Left renal cortex interstitium (tissue), 4 donors: Measurements from ENCODE around the gene MMP12. TPM values are rescaled to one million over a fixed set of nuclear protein-coding genes. Genes with fewer than 3 reads are reported as not detected.
"Not testable (repeated sequence)": the region's sequence is repeated elsewhere in the genome, so short reads cannot be mapped to it uniquely, and the experiment has no call there.

Experiments used
- DNase-seq, 4 donors: peaks; one replicate each; pipeline ENCODE4 v3.0.0-alpha.2; 2013; ENCODE audit warnings: low read depth in 4 of 4, low spot score in 2 of 4, missing footprints in 1 of 4
- polyA plus RNA-seq, 4 donors: library from polyadenylated mRNA; unstranded; fragments of 120-200 nt; gene quantifications; one replicate each; pipeline ENCODE4 v1.2.1, GENCODE V29; 2013; ENCODE audit not compliant: insufficient read length in 4 of 4

MMP12 gene
- 1 to 10 TPM; 1.8 to 5.1 (median 2.9) TPM for polyA plus RNA-seq

DNA sequence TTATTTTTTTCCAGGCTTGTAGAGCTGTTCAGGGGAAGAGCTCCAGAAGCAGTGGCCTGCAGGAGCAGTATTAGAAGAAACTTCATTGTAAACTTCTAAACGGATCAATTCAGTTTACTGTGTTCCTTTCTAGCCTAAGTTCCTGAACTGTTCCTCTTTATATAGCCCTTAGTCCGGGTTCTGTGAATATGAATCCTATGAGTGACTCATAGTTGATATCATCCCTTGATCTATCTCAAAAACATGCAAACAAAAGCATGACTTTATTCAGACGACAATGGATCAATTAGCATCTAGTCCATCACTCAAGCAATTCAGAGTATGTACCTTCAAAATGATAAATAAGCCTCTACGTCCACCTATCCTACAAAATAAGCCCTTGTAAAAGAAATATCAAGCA, at the start of gene MMP12:
Gene MMP12 (minus strand): TSS at position 131 of the 400 bp plus-strand sequence. CDS start 45 bp downstream, at position 86.
- DNase-seq: no peak

- DNase-seq: no peak
These were observed 46.9 kb upstream of the MMP12 start for GRCh38 chr11:102921587-102922220.

GRCh38 chr11:102920118-102920684, 45.4 kb upstream of the MMP12 start:
- DNase-seq: no peak

DNA sequence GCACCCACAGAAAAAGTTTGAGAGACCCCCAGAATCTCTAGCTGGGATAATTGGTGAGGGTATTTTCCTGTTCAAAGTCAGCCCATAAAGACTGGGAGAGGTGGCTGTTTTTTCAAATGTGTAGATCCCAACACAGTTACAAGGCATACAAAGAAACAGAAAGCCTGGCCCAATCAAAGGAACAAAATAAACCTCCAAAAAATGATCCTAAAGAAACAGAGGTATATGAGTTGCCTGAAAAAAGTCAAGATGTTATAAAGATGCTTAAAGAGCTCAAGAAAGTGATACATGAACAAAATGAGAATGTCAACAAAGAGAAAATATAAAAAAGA, 40.2 kb upstream of the MMP12 start:
- DNase-seq: no peak

DNA sequence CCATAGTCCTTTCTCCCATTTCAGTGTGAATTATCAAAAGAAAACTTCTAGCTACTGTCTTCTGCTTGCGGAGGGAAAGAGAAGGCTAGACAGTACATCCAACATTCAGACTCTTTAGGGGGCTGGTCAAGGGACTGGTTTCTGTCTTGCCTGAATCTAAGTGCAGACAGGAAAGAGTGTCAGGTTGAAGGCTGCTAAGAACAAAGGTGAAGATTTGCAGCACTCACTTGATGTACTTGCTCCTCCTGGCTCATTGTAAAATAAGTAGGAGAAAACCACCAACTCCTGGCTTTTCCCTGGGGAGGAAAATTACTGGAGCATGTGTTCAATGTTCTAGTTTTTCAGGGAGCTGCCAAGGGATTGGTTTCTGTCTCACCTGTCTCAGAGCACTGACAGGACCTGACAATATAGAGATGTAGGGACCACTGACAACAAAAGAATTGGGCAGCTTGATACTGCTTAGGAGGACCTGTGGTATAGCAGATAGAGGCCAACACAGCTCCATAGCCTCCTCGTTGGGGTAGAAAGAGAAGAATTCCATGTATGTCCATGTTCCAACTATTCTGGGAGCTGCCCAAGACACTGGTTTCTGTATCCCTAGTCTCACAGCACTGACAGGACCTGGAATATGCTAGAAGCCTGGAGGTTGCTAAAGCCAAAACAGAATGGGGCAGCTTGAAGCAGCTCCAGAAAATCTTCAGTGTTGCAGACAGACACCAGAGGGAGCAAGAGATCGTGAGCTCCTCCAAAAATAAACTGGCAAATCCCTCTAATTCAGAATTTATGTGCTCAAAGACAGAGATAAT, 39.7 kb upstream of the MMP12 start:
- peak in 1 of 4 donors; percentile 27 for DNase-seq

DNA sequence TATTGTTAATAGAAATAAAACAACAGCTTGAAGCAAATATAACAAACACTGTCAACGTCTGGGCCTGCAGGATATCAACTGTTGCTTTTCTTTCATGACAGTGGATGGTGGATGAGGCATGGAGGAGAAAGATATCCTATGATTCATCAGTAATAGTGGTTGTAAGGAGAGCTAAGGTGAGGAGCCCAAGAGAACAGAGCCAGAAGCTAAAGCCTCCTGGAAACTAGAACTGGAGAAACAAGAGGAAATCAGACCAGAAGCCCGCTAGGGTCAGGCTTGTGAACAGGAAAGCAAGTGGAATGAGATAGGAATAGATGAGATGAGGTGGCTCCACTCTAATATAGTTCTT, 37.7 kb upstream of the MMP12 start:
- DNase-seq: no peak

GRCh38 chr11:102911758-102912481, 37.1 kb upstream of the MMP12 start:
- no peak for DNase-seq

- DNase-seq: not testable (repeated sequence)
These were observed 31.1 kb upstream of the MMP12 start for GRCh38 chr11:102905848-102906247.

DNA sequence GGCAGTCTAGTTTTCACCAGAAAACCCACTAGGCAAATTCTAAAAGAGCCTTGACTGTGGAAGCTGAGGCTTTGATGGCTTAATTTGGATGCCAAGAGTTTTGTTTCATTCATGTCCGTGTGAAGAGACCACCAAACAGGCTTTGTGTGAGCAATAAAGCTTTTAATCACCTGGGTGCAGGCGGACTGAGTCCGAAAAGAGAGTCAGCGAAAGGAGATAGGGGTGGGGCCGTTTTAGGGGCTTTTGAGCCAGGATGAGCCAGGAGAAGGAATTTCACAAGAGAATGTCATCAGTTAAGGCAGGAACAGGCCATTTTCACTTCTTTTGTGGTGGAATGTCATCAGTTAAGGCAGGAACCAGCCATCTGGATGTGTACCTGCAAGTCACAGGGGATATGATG, 29.1 kb upstream of the MMP12 start:
- DNase-seq: not testable (repeated sequence)

DNA sequence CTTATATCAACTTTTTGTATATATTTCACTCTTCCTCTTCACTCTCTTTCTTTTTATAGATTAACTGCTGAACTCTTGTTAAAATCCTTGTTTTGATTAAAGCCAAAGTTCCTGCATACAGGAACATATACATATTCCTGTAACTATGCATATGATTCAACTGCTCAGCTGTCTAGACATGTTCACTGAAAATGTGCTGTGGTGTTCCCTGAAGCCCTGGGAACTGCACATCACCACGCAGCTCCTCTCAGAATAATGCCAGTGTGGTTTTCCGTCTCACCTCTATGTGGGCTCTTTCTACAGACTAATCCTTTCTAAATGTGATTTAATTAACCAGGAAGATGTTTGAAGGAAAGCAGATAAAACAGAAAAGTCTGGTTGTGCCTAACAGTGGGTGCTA, 25.6 kb upstream of the MMP12 start:
- no peak for DNase-seq

- no peak for DNase-seq
These were observed 17.0 kb upstream of the MMP12 start for GRCh38 chr11:102891736-102892135.

DNA sequence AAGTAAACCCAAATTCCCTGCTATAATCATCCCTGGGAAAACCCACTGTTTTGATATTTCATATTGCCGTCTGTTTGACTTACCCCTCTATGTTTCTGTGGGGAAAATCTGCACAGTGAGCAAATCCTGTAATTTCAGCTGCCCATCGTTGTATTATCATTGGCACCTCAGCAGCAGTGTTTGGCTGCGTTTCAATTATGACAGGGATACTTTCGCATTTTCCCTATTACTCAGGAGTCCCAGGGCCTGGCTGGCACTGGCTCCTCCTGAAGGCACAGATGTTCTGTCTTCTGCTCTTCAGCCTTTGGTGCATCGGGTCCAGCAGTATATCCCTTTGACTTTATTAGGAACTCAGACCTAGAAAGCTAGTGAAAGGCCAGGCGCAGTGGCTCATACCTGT, 12.2 kb upstream of the MMP12 start:
- DNase-seq: no peak

DNA sequence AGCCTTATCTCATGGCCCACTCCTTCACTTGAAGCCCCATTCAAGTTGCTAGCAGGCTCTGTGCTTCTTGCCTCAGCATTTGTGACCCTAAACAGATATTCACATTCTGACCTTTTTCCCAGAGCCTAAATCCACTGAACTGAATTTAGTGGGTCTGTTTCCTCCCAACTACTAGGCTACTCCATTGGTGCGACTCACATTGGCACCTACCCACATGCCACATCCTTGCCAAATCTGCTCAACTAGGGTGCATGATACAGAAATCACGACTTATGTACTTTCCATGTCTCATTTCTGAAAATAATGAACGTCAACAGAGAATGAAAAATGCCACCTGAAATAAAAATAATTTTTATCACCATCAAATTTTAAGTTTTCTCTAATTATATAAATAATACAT, 8.4 kb upstream of the MMP12 start:
- DNase-seq: no peak

- no peak for DNase-seq
These were observed 7.7 kb upstream of the MMP12 start for GRCh38 chr11:102882389-102883024.

GRCh38 chr11:102879801-102880200, 5.0 kb upstream of the MMP12 start:
- no peak for DNase-seq

GRCh38 chr11:102878595-102878994, 3.8 kb upstream of the MMP12 start:
- DNase-seq: no peak

DNA sequence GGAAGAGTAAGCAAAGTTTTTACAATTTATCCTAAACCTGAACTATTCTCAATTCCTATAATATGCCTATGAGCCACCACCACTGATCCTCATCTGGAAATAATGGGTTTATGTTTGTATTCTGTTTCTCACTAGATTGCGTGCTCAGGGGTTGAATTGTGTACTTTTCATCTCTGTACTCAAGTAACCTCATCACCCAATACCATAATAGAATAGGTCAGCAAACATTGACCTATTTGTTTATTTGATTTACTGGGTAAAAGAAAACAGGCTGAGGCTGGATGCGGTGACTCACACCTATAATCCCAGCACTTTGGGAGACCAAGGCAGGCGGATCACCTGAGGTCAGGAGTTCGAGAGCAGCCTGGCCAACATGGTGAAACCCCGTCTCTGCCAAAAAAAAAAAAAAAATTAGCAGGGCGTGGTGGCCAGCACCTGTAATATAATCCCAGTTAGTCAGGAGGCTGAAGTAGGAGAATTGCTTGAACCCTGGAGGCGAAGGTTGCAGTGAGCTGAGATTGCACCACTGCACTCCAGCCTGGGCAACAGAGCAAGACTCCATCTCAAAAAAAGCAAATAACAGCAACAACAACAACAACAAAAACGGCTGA, 5.3 kb downstream of the MMP12 start:
- DNase-seq: not testable (repeated sequence)

GRCh38 chr11:102868339-102868738, 6.4 kb downstream of the MMP12 start:
- DNase-seq: peak in 1 of 4 donors; percentile 3

GRCh38 chr11:102864724-102865123, 10.1 kb downstream of the MMP12 start:
- DNase-seq: no peak

- DNase-seq: no peak
These were observed 20.8 kb downstream of the MMP12 start for GRCh38 chr11:102853956-102854355.
